ENCODE measurements around the gene COP1. TPM values are rescaled to one million over a fixed set of nuclear protein-coding genes. Genes with fewer than 3 reads are reported as not detected.

COP1 gene
- total and polyA plus RNA-seq, 2 donors = 28.2 to 88.2 TPM

GRCh38 chr1:175895966-175896365 is 311.1 kb downstream of the COP1 start:
- Histone ChIP-seq H3K36me3 (ENCODE audit: insufficient read depth) (no peaks in the 10 kb centered on the region), H3K27ac (ENCODE audit: low read depth) (no peak overlapping the region), H3K4me3 (ENCODE audit: low read depth, low read length) (no peak overlapping the region), H3K4me1 (ENCODE audit: insufficient read depth) (no peaks in the 10 kb centered on the region)
- 87% methylated on average over 1 of the region's 1 CpG for whole genome bisulfite sequencing
- DNase-seq (ENCODE audit: extremely low spot score) = no peak

Small RNA genes lying within 50 kb of the gene (small RNA-seq; reads per million reads assigned to genes)
- gene RF00066 (not detected), gene RNU2-12P (not detected), gene RPS29P5 (not detected), gene SCARNA3 (0.98 reads per million, percentile 74 among the genes with 10 or more reads in this experiment)
